SK-N-MC (cell line): Measurements from ENCODE around the gene SENP7.

ENCODE experiments used
- EZH2 ChIP-seq: fragments of 200-600 bp; sonication (generic); IDR thresholded peaks from one replicate; pipeline ENCODE4 v1.6.1; 2017; ENCODE audit warnings: antibody characterized with exemption
- FOXP2 ChIP-seq: optimal IDR thresholded peaks from 2 replicates; pipeline ENCODE3; 2011; ENCODE audit warnings: mild to moderate bottlenecking, moderate library complexity; ENCODE audit not compliant: insufficient read depth; ENCODE audit errors: extremely low read length, control extremely low read depth
- POLR2AphosphoS5 ChIP-seq: IDR thresholded peaks from 2 replicates; pipeline ENCODE4 v1.6.1; 2012; ENCODE audit warnings: mild to moderate bottlenecking, low read depth, low read length, borderline replicate concordance

GRCh38 chr3:101377796-101378195 is 135.2 kb downstream of the SENP7 start:
- no peak for TF ChIP-seq EZH2
- TF ChIP-seq FOXP2: no peak
- TF ChIP-seq POLR2AphosphoS5: no peak
